NB4 (cell line): ENCODE data around the gene SRGAP1.
A peak's percentile ranks its signal among the peaks of the same experiment; 100 is the strongest.

ENCODE experiments used
- DNase-seq: peaks from one replicate; pipeline ENCODE4 v3.0.0; 2010; ENCODE audit warnings: low read depth
- H3K4me3 ChIP-seq: one replicate; pipeline ENCODE4 v1.5.1; 2011; ENCODE audit warnings: mild to moderate bottlenecking, low read depth, low read length, moderate library complexity
- CTCF ChIP-seq: IDR thresholded peaks from one replicate; pipeline ENCODE4 v1.5.1; 2012; ENCODE audit warnings: low read depth, low read length
- MAX ChIP-seq: IDR thresholded peaks from 2 replicates; pipeline ENCODE4 v1.6.1; 2011; ENCODE audit warnings: low read depth, low read length
- MYC ChIP-seq: IDR thresholded peaks from 2 replicates; pipeline ENCODE4 v1.6.1; 2011; ENCODE audit warnings: low read depth, low read length
- POLR2A ChIP-seq: IDR thresholded peaks from 2 replicates; pipeline ENCODE4 v1.6.1; 2011; ENCODE audit warnings: mild to moderate bottlenecking; ENCODE audit not compliant: insufficient read length; ENCODE audit errors: extremely low read depth

Gene SRGAP1

GRCh38 chr12:63913929-63914328, 69.4 kb downstream of the SRGAP1 start:
- TF ChIP-seq MYC: no peak
- no peak for TF ChIP-seq POLR2A
- no peak for TF ChIP-seq MAX
- H3K4me3 ChIP-seq: no peak overlapping the region

GRCh38 chr12:63915105-63915800, 70.8 kb downstream of the SRGAP1 start:
- DNase-seq: no peak
- no peak overlapping the region for H3K4me3 ChIP-seq
- no peak for TF ChIP-seq POLR2A
- no peak for TF ChIP-seq MAX
- TF ChIP-seq CTCF: no peak
- TF ChIP-seq MYC: no peak

More at GRCh38 chr12:63913929-63914328, 69.4 kb downstream of the SRGAP1 start:
- DNase-seq: no peak

GRCh38 chr12:63916561-63917476, 72.3 kb downstream of the SRGAP1 start:
- DNase-seq: peak; percentile 31
- no peak for TF ChIP-seq MYC
- TF ChIP-seq CTCF: no peak
- no peak for TF ChIP-seq MAX
- TF ChIP-seq POLR2A: no peak
- H3K4me3 ChIP-seq: no peak overlapping the region

GRCh38 chr12:63917477-63917862, 73.0 kb downstream of the SRGAP1 start:
- DNase-seq: no peak
- TF ChIP-seq POLR2A (no peak), MAX (no peak), MYC (no peak), CTCF (no peak)
- H3K4me3 ChIP-seq: no peak overlapping the region

- TF ChIP-seq MAX (peak; percentile 82), POLR2A (no peak), CTCF (no peak), MYC (peak; percentile 39; the same call in 1 of the 2 replicates)
- no peak overlapping the region for H3K4me3 ChIP-seq
- DNase-seq: peak; percentile 91
Observed at GRCh38 chr12:63917864-63918799, 73.6 kb downstream of the SRGAP1 start.
